HG03460 (cell line): ENCODE results near the gene TWIST2.

Experiments
- ATAC-seq: cut with Tn5 transposase; IDR thresholded peaks from one replicate; pipeline ENCODE4 v1.9.1; 2021; ENCODE audit not compliant: unreplicated experiment

Gene TWIST2

DNA sequence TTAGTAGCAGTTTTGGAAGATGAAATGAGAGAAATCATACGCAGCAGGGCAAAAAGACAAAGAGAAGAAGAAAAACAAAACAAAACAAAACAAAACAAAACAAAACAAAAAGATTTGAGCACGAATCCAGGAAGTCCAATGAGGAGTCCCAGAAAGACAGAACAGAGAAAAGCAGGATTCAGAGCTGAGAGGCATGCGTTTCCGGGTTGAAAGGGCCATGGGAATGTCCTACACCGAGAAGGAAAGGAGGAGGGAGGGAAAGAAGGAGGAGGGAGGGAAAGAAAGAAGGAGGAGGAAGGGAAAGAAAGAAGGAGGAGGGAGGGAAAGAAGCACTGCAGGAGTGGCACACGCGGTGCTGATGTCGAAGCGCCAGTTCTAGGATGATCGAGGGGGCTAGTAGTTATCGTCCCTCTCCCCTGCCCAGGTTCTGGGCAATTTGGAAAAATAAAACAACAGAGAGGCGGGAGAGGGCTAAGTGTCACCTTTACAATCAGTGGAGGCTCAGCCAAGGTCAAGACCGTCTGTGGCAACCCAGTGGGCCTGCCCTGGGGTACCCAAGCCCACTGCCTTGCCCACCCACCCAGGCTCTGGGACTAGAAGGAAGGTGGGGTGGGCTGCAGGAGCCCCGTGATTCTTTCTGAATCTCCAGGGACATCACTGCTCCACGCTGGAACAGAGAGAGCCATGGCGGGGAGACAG, 68.4 kb downstream of the TWIST2 start:
- ATAC-seq: no peak

DNA sequence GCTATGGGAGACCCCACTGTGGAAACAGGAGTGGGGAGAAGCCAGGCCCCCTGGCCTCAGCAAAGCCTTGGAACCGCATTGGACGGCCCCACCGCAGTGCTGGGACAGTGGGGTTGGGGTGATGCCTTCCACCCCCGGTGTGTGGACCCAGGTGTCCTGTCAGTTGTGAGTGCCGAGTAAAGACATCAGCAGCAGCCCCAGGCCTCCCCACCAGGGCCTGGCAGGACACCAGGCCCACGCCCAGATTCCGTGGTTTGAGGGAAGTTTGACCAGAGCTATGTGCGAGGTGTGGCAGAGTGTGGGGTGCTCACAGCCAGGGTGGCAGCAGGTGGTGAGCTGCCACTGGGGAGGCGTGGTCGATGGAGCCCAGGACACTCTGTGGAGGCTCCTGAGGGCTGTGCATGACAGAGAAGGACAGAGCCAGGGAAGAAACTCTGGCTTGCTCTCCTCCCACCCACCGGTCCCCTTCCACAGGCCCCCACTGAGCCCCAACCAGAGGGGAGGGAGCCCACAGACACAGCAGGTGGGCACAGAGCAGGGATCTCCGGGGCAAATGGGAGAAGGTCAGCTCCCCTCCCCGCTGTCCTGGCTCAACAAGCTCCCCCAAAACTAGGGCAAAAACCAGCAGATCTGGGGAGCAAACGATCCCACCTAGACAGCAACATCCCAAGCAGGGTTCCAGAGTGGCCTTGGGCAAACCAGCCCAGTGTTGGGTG, 69.1 kb downstream of the TWIST2 start:
- no peak for ATAC-seq

GRCh38 chr2:238919307-238919706, 71.4 kb downstream of the TWIST2 start:
- no peak for ATAC-seq

- ATAC-seq: no peak
These were observed 72.2 kb downstream of the TWIST2 start for GRCh38 chr2:238920053-238920452.

DNA sequence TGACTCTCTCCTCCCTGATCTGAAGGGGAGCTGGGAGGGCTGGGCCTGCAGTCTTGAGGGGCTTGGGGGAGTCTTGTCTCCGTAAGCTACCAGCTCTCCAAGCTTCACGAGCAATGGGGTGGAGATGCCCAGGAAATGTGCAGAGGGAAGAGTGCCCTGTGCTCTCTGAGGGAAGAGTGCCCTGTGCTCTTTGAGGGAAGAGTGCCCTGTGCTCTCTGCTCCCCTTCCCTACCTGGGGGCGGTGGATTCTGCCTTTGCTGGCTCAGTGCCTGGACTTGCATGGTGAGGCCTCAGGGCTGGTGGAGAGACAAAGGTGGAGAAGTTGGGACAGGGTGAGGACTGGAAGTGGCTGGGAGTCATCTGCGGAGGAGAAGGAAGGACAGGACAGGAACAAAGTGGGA, 72.7 kb downstream of the TWIST2 start:
- no peak for ATAC-seq

DNA sequence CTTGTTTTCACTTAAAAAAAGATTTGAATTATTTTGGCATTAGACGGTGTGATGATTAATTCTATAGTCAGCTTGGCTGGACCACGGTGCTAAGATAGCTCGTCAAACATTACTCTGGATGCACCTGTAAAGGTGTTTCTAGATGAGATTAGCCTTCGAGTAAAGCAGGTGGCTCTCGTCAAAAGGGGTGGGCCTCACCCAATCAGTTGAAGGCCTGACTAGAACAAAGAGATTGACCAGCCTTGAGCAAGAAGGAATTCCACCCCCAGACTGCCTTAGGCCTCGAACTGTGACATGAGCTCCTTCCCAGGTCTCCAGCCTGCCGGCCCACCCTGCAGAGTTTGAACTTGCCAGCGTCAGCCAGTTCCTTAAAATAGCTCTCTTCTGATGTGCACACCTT, 73.4 kb downstream of the TWIST2 start:
- ATAC-seq: no peak

DNA sequence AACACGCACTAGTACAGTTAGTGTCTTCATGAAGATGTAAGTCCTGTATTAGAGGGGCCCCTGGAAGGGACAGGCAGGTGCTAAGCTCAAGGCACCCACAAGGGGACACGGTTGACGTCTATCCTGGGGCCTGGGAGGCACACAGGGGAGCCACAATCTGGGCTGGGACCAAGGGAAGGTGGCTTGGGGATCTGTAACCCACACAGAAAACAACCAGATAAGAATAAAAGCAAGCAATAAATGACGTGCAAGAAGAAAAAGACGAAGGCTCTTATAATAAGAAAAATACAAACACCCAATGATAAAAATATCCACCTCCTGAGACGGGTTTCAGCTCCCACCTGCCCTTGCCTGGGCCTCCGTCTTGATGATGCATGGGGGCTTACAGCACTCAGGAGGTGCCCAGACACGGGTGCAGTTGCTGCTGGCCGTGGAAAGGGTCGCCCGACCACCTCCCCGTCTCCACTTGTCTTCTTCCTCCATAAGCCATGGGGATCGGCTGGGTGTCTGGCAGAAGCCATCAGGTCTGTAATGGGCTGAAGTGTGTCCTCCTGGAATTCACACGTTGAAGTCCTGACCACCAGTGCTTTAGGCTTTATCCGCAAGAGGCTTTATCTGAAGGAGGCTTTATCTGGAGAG, 73.9 kb downstream of the TWIST2 start:
- no peak for ATAC-seq

- no peak for ATAC-seq
These were observed 74.5 kb downstream of the TWIST2 start for GRCh38 chr2:238922435-238922834.

GRCh38 chr2:238924032-238924431, 76.1 kb downstream of the TWIST2 start:
- no peak for ATAC-seq

GRCh38 chr2:238924796-238925195, 76.9 kb downstream of the TWIST2 start:
- ATAC-seq: no peak

GRCh38 chr2:238925281-238925680, 77.4 kb downstream of the TWIST2 start:
- no peak for ATAC-seq

DNA sequence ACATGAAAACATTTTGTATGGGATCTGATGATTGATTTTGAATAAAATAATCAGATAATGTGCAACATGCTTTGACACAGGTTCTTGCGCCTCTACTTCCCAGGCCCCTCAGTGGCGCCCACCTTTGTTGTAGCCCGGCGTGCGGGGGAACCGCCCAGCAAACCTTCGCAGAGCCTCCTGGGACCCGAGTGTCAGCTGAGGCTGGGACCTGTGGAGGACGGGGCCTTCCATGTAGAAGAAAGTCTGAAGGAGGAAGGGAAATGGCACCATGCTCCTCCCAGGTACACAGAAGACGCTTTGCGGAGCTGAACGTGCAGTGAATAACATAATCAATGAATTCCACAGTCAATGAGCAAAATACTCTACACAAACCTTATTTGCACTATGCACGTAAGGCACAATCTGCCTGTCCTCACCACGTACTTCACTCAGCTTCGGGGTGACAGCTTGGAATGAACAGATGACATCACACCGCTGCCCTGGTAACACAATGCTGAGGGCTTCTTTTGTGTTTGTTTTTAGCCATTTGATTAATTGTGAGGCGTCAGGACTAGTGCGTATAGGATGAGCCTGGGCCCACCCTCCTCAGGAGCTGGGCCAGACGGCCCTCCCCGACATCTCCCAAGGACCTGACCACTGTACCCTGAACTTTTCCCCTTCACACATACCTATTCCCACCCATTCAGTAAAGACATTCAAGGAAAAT, 78.1 kb downstream of the TWIST2 start:
- no peak for ATAC-seq

- no peak for ATAC-seq
These were observed 79.1 kb downstream of the TWIST2 start for GRCh38 chr2:238926761-238927611.

DNA sequence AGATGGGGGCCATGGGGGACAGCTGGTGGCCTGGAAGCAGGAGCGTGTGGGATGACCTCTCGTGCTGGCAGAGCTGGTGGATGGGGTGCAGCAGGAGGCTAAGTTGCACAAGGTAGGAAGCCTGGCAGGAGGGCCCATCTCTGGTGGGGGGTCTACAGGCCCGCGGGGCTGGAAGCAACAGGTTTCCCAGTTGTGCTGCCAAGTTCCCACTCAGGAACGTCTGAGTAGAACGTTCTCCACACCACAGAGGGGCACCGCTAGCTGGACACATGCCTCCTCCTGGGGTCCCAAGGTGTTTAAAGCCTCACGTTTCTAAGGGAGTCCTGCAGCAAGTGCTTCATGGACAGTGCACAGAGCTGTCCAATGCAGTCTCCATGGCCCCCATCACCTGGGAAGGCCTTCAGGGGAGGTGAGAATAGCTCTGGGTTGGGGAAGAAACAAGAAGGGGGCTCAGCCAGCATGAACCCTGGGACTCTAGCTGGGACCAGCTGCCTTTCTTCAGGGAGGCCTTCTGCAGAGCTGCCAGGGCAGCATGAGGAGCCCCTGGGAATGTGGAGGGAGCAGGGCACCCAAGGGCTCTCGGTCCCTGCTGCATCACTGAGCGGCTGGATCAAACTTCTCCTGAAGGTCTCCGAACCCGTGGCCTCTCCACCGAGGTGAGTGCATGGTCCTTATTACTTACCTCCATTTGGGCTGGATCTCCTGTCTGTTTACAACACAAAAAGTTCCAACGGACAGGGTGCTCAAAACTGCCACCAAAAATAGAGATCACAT, 80.0 kb downstream of the TWIST2 start:
- ATAC-seq: no peak

DNA sequence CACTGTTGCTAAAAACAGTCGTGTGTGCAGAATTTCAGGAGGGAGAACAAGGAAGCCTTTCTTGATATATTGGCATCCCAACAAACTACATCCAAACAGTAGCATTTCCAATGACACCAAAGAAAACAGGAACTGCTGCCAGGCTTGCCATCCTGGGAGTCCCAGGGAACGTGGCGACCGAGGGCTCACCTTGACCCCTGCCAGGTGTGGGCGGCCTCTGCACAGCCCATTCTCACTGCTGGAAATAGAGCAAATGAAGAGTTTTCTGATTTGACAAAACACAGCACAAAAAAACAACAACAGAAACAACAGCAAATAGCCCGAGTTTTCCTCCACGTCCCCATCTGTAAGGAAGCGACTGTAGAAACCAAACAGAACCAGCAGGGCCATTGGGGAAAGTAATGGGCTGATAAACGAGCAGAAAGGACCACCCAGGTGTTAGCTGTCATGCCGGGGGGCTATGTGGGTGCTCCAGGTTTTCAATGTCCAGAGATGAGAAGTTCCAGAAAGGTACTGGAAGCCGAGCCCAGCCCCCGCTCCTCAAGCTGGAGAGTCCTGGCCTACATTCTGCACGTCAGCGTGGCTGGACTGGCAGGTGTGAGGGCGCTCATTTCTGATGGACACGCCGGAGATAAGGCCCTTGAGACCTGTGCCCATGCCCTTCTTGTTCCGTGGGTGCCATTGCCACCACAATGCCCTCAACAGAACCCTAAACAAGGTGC, 80.8 kb downstream of the TWIST2 start:
- no peak for ATAC-seq

DNA sequence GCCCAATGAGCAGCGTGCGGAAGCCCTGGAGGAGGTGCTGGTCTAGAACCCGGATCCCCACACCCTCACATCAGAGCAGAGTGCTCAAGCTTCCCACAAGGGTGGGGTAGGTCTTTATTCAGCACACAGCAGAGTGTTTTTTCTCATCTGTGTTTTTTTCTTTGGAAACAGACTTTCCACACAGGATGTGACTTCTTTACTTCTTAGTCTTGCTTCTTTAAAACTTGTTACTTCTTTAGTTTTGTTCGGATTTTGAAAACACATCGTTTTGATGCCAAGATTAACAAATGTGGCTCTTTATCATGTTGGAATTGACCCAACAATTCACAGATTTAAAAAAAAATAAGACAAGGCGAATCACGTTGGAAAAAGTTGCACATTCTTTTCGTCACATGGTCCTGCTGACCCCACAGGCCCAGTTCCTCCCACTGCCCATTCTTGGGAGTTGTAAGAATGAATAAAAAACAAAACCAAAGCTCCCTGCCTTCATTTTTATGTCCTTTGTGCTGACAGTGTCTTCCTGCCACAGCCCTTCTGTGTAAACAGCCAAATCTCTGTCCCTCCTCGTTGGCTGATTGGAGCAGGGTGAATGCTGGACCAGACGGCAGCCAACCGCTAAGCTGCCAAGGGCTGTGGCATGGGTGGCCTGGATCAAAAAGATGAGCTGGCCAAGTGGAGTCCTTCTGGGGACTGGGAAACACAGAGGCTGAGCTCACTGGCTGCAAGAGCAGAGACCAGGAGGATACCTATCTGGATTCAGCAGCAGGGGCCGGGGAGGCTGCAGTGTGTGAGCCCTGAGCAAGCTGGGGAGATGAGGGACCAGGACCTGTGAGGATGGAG, 81.6 kb downstream of the TWIST2 start:
- no peak for ATAC-seq

- no peak for ATAC-seq
These were observed 82.3 kb downstream of the TWIST2 start for GRCh38 chr2:238930216-238930615.
